ENCODE results near the gene DNM2.
"Not testable (repeated sequence)": the region's sequence is repeated elsewhere in the genome, so short reads cannot be mapped to it uniquely, and the experiment has no call there.

DNM2 gene

DNA sequence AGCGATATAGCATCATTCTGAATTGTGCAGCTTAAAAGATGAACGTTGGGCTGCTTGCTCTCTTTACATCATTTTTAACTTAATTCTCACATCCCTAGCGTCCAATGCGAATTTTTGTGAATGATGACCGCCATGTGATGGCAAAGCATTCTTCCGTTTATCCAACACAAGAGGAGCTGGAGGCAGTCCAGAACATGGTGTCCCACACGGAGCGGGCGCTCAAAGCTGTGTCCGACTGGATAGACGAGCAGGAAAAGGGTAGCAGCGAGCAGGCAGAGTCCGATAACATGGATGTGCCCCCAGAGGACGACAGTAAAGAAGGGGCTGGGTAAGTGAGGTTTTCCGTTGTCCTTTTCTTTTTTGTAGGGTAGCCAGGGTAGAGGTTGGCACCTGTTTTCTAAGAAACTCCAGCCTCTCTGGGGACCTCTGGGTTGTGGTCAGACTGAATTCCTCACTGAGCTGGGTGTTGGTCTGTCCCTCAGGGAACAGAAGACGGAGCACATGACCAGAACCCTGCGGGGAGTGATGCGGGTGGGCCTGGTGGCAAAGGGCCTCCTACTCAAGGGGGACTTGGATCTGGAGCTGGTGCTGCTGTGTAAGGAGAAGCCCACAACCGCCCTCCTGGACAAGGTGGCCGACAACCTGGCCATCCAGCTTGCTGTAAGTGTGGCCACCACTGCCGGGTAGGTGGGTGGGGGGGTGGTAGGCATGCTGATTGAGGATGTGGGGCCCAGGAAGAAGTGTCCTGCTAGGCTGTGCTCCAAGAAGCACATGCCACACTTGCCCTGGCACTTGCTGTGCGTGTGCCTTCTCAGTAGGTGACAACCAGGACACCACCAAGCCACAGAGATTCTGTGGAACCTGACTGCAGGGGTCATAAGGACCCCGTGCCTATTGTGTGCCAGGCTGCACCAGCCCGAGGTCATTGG, 46.7 kb upstream of the DNM2 start:
- DNase-seq (ENCODE audit: low read depth in 1 of 2, low spot score in 1 of 2) = no peak
- Histone ChIP-seq H3K27ac (replicated peaks) (no peak overlapping the region), H3K4me3 (replicated peaks; ENCODE audit: insufficient read depth, low read length) (no peak overlapping the region), H3K27me3 (ENCODE audit: insufficient read depth, poor library complexity, severe bottlenecking) (no peaks in the 10 kb centered on the region)
- TF ChIP-seq POLR2AphosphoS5 (IDR thresholded peaks at IDR 0.05; ENCODE audit: low read depth) (no peak), CTCF (IDR thresholded peaks at IDR 0.05; ENCODE audit: insufficient read depth, low read length) (no peak)

GRCh38 chr19:10671922-10672321, 46.0 kb upstream of the DNM2 start:
- not testable (repeated sequence) for H3K4me3 ChIP-seq (replicated peaks; ENCODE audit: insufficient read depth, low read length); H3K27ac ChIP-seq (replicated peaks); DNase-seq (ENCODE audit: low read depth in 1 of 2, low spot score in 1 of 2); H3K27me3 ChIP-seq (ENCODE audit: insufficient read depth, poor library complexity, severe bottlenecking)

- H3K27ac ChIP-seq (replicated peaks); H3K27me3 ChIP-seq (ENCODE audit: insufficient read depth, poor library complexity, severe bottlenecking); DNase-seq (ENCODE audit: low read depth in 1 of 2, low spot score in 1 of 2); H3K4me3 ChIP-seq (replicated peaks; ENCODE audit: insufficient read depth, low read length): not testable (repeated sequence)
Observed at GRCh38 chr19:10675214-10675613, 42.7 kb upstream of the DNM2 start.

GRCh38 chr19:10677751-10678150, 40.1 kb upstream of the DNM2 start:
- DNase-seq (ENCODE audit: low read depth in 1 of 2, low spot score in 1 of 2) = no peak
- TF ChIP-seq, protein P1, sequence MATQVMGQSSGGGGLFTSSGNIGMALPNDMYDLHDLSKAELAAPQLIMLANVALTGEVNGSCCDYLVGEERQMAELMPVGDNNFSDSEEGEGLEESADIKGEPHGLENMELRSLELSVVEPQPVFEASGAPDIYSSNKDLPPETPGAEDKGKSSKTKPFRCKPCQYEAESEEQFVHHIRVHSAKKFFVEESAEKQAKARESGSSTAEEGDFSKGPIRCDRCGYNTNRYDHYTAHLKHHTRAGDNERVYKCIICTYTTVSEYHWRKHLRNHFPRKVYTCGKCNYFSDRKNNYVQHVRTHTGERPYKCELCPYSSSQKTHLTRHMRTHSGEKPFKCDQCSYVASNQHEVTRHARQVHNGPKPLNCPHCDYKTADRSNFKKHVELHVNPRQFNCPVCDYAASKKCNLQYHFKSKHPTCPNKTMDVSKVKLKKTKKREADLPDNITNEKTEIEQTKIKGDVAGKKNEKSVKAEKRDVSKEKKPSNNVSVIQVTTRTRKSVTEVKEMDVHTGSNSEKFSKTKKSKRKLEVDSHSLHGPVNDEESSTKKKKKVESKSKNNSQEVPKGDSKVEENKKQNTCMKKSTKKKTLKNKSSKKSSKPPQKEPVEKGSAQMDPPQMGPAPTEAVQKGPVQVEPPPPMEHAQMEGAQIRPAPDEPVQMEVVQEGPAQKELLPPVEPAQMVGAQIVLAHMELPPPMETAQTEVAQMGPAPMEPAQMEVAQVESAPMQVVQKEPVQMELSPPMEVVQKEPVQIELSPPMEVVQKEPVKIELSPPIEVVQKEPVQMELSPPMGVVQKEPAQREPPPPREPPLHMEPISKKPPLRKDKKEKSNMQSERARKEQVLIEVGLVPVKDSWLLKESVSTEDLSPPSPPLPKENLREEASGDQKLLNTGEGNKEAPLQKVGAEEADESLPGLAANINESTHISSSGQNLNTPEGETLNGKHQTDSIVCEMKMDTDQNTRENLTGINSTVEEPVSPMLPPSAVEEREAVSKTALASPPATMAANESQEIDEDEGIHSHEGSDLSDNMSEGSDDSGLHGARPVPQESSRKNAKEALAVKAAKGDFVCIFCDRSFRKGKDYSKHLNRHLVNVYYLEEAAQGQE (IDR thresholded peaks at IDR 0.05; ENCODE audit: insufficient replicate concordance, low read depth) = no peak
- TF ChIP-seq GABPA (IDR thresholded peaks at IDR 0.05; ENCODE audit: low read depth) = no peak
- TF ChIP-seq CTCF (IDR thresholded peaks at IDR 0.05; ENCODE audit: insufficient read depth, low read length) = no peak
- TF ChIP-seq SPI1 (IDR thresholded peaks at IDR 0.05; ENCODE audit: borderline replicate concordance, low read depth) = no peak
- TF ChIP-seq POLR2AphosphoS5 (IDR thresholded peaks at IDR 0.05; ENCODE audit: low read depth) = no peak
- Histone ChIP-seq H3K27ac (replicated peaks) (no peak overlapping the region), H3K27me3 (ENCODE audit: insufficient read depth, poor library complexity, severe bottlenecking) (no peaks in the 10 kb centered on the region), H3K4me3 (replicated peaks; ENCODE audit: insufficient read depth, low read length) (no peak overlapping the region)

DNA sequence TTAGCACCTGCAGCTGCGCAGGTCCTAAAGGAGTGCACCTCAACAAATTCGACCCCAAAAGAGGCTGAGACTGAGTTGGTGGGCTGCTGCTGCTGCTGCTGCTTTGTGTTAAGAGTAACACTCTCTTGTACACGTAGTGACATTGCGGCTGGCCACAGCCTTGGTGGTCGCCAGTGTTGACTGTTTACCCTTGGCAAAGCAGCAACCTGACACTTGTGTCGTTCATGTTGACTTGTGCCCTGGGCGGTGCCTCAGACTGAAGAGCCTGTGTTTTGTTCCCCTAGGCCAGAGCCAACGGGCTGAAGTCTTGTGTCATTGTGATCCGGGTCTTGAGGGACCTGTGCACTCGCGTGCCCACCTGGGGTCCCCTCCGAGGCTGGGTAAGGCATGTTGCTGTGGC, 39.1 kb upstream of the DNM2 start:
- no peak for TF ChIP-seq GABPA (IDR thresholded peaks at IDR 0.05; ENCODE audit: low read depth)
- TF ChIP-seq, protein P1 (IDR thresholded peaks at IDR 0.05; ENCODE audit: insufficient replicate concordance, low read depth) = no peak
- no peak for TF ChIP-seq CTCF (IDR thresholded peaks at IDR 0.05; ENCODE audit: insufficient read depth, low read length)
- TF ChIP-seq POLR2AphosphoS5 (IDR thresholded peaks at IDR 0.05; ENCODE audit: low read depth) = no peak
- no peak for TF ChIP-seq SPI1 (IDR thresholded peaks at IDR 0.05; ENCODE audit: borderline replicate concordance, low read depth)
- H3K4me3 ChIP-seq (replicated peaks; ENCODE audit: insufficient read depth, low read length) = no peak overlapping the region
- no peak overlapping the region for H3K27ac ChIP-seq (replicated peaks)
- no peak for DNase-seq (ENCODE audit: low read depth in 1 of 2, low spot score in 1 of 2)
- H3K27me3 ChIP-seq (ENCODE audit: insufficient read depth, poor library complexity, severe bottlenecking) = no peaks in the 10 kb centered on the region
